GM12878 (cell line): ENCODE data around the gene KPNA3. TPM values are rescaled to one million over a fixed set of nuclear protein-coding genes. Genes with fewer than 3 reads are reported as not detected.

ENCODE experiments used
- ATAC-seq: fragments of 200-7000 bp; cut with Tn5 transposase; 3 replicates; pipeline ENCODE4 v1.9.1; 2020; ENCODE audit warnings: mild to moderate bottlenecking, moderate library complexity
- BruUV-seq: library from RNA; stranded (reverse); fragments of 400-500 nt; replicated peaks from 2 replicates; lab custom pipeline; 2021; lab: Mats Ljungman, UMichigan
- CTCF ChIA-PET: fragments of 300-600 bp; sonication (Branson Sonifier 250); formaldehyde crosslinking; extraction: SDS; loops from one replicate; lab custom pipeline; 2021; ENCODE audit warnings: inconsistent platforms; lab: Yijun Ruan, JAX
- POLR2A ChIA-PET: fragments of 350-600 bp; formaldehyde crosslinking; extraction: SDS; loops from one replicate; lab custom pipeline; 2021; ENCODE audit warnings: inconsistent platforms; lab: Charles Lee
- RAD21 ChIA-PET: fragments of 300-600 bp; sonication (Branson Sonifier 250); formaldehyde crosslinking; loops from one replicate; lab custom pipeline; 2023; ENCODE audit warnings: antibody characterized with exemption; ENCODE audit not compliant: unreplicated experiment; lab: Charles Lee
- SMC1A ChIA-PET: fragments of 300-600 bp; sonication (Branson Sonifier 250); formaldehyde crosslinking; loops from one replicate; lab custom pipeline; 2023; ENCODE audit not compliant: unreplicated experiment, uncharacterized antibody; lab: Charles Lee
- DNase-seq: peaks from one replicate; pipeline ENCODE4 v3.0.0-alpha.2; 2011; ENCODE audit warnings: low read depth, low spot score
- FAIRE-seq: peaks from 3 replicates; lab custom pipeline; 2011; peaks lifted over from hg19 to GRCh38; lab: Jason Lieb, UNC
- H2AFZ ChIP-seq: 2 replicates; pipeline ENCODE4 v1.6.0; 2011; ENCODE audit warnings: low read depth, low read length, control low read depth; ENCODE audit not compliant: control insufficient read depth
- H3K27ac ChIP-seq: 2 replicates; pipeline ENCODE4 v1.5.1; 2011; ENCODE audit warnings: control low read depth; ENCODE audit not compliant: control insufficient read depth, insufficient read depth
- H3K27me3 ChIP-seq, 2 experiments: replicated peaks in 1 of 2; 2 replicates each; pipeline versions ENCODE4 v1.6.0 to v1.6.1; 2011; ENCODE audit warnings: low read length in 1 of 2; ENCODE audit not compliant: control insufficient read depth in 2 of 2, insufficient read depth in 2 of 2
- H3K36me3 ChIP-seq, 2 experiments: 2 replicates each; pipeline ENCODE4 v1.5.1; 2011; ENCODE audit warnings: low read length in 1 of 2; ENCODE audit not compliant: control insufficient read depth in 2 of 2, insufficient read depth in 2 of 2
- H3K4me1 ChIP-seq: 2 replicates; pipeline ENCODE4 v1.6.1; 2011; ENCODE audit warnings: mild to moderate bottlenecking, low read length, moderate library complexity, mixed read lengths; ENCODE audit not compliant: control insufficient read depth, insufficient read depth
- H3K4me2 ChIP-seq: 2 replicates; pipeline ENCODE4 v1.6.0; 2011; ENCODE audit warnings: control low read depth; ENCODE audit not compliant: control insufficient read depth, insufficient read depth
- H3K4me3 ChIP-seq: fragments of 200-600 bp; sonication (generic); 2 replicates; pipeline ENCODE4 v1.5.1; 2016
- H3K79me2 ChIP-seq: 2 replicates; pipeline ENCODE4 v1.6.0; 2011; ENCODE audit warnings: low read length; ENCODE audit not compliant: control insufficient read depth, insufficient read depth
- H3K9ac ChIP-seq: 2 replicates; pipeline ENCODE4 v1.8.0; 2011; ENCODE audit warnings: low read length, control low read depth, mixed read lengths; ENCODE audit not compliant: control insufficient read depth, insufficient read depth
- H3K9me3 ChIP-seq: replicated peaks from 3 replicates; pipeline ENCODE4 v1.5.1; 2011; ENCODE audit warnings: mild to moderate bottlenecking, low read length; ENCODE audit not compliant: control insufficient read depth, insufficient read depth
- H4K20me1 ChIP-seq: 2 replicates; pipeline ENCODE4 v1.6.0; 2011; ENCODE audit not compliant: control insufficient read depth, insufficient read depth
- ASH2L ChIP-seq: fragments of 300-600, 200-600 bp; sonication (generic); IDR thresholded peaks from 2 replicates; pipeline ENCODE4 v1.6.1; 2017; ENCODE audit warnings: low read depth, mild to moderate bottlenecking, borderline replicate concordance
- CEBPB ChIP-seq, 2 experiments: fragments of 150-350 bp in 1 of 2; IDR thresholded peaks; 2 replicates each; pipeline ENCODE4 v1.6.1; 2012 to 2014; ENCODE audit warnings: low read depth in 2 of 2, low read length in 2 of 2, borderline replicate concordance in 1 of 2, inconsistent platforms in 1 of 2
- CHD4 ChIP-seq: fragments of 200-600 bp; sonication (generic); IDR thresholded peaks from 2 replicates; pipeline ENCODE4 v1.6.1; 2016; ENCODE audit warnings: mild to moderate bottlenecking
- DPF2 ChIP-seq: fragments of 450-650 bp; IDR thresholded peaks from 2 replicates; pipeline ENCODE4 v1.6.1; 2017; ENCODE audit warnings: mild to moderate bottlenecking
- EED ChIP-seq: sonication (generic); IDR thresholded peaks from 2 replicates; pipeline ENCODE4 v1.6.1; 2016; ENCODE audit warnings: antibody characterized with exemption, low read depth
- FOXM1 ChIP-seq: IDR thresholded peaks from 2 replicates; pipeline ENCODE4 v1.6.1; 2012; ENCODE audit warnings: low read depth, mild to moderate bottlenecking, inconsistent platforms, low read length, moderate library complexity
- IRF3 ChIP-seq: fragments of 450-650 bp; IDR thresholded peaks from 2 replicates; pipeline ENCODE4 v1.6.1; 2014; ENCODE audit warnings: mild to moderate bottlenecking
- JUNB ChIP-seq: IDR thresholded peaks from 2 replicates; pipeline ENCODE4 v1.6.1; 2016; ENCODE audit warnings: antibody characterized with exemption, mild to moderate bottlenecking
- KDM1A ChIP-seq: fragments of 200-600 bp; sonication (generic); IDR thresholded peaks from 2 replicates; pipeline ENCODE4 v1.6.1; 2016; ENCODE audit warnings: borderline replicate concordance
- PAX8 ChIP-seq: fragments of 450-650 bp; IDR thresholded peaks from 2 replicates; pipeline ENCODE4 v1.6.1; 2017; ENCODE audit warnings: mild to moderate bottlenecking, moderate library complexity
- RAD21 ChIP-seq: IDR thresholded peaks from 2 replicates; pipeline ENCODE4 v1.6.1; 2011; ENCODE audit warnings: mild to moderate bottlenecking, low read depth, low read length, moderate library complexity; ENCODE audit not compliant: insufficient read depth
- RCOR1 ChIP-seq: conservative IDR thresholded peaks from 2 replicates; pipeline ENCODE4 v1.6.1; 2012; ENCODE audit warnings: low read depth, low read length, improper control_type of control experiment
- REST ChIP-seq: IDR thresholded peaks from 2 replicates; pipeline ENCODE4 v1.6.1; 2012; ENCODE audit warnings: mild to moderate bottlenecking, low read depth, low read length
- SMAD5 ChIP-seq: IDR thresholded peaks from 2 replicates; pipeline ENCODE4 v1.6.1; 2016; ENCODE audit warnings: antibody characterized with exemption, low read depth
- SPI1 ChIP-seq: IDR thresholded peaks from 2 replicates; pipeline ENCODE4 v1.6.1; 2011; ENCODE audit warnings: low read depth, mild to moderate bottlenecking, low read length, moderate library complexity, borderline replicate concordance; ENCODE audit not compliant: insufficient read depth
- SREBF1 ChIP-seq: IDR thresholded peaks from 2 replicates; pipeline ENCODE4 v1.6.1; 2012; ENCODE audit warnings: mild to moderate bottlenecking, low read length
- TBL1XR1 ChIP-seq: IDR thresholded peaks from 2 replicates; pipeline ENCODE4 v1.6.1; 2012; ENCODE audit warnings: low read depth, low read length, improper control_type of control experiment
- YBX1 ChIP-seq: fragments of 450-650 bp; IDR thresholded peaks from 2 replicates; pipeline ENCODE4 v1.6.1; 2016; ENCODE audit warnings: antibody characterized with exemption
- ZNF217 ChIP-seq: fragments of 450-650 bp; IDR thresholded peaks from 2 replicates; pipeline ENCODE4 v1.6.1; 2017; ENCODE audit warnings: antibody characterized with exemption, mild to moderate bottlenecking
- WGBS: methylation state at CpG from one replicate; pipeline ENCODE4 v1.1.6; 2016; ENCODE audit warnings: low lambda C conversion rate; ENCODE audit not compliant: insufficient replicate concordance, insufficient coverage; ENCODE audit errors: missing lambda C conversion rate; 5-methylcytosine and 5-hydroxymethylcytosine counted together
- in situ Hi-C: fragments of 300-500 bp; cut with MboI; formaldehyde crosslinking; loops from 9 replicates; pipeline ENCODE4 v1.14.3; 2018; ENCODE audit warnings: mixed read lengths
- intact Hi-C: fragments of 100-400 bp; cut with micrococcal nuclease; formaldehyde crosslinking; loops from one replicate; pipeline ENCODE4 v1.14.2; 2022; ENCODE audit not compliant: unreplicated experiment
- polyA plus RNA-seq, 11 experiments: library from polyadenylated mRNA; depleted of rRNA in 4 of 11; unstranded in 6 of 11; stranded (reverse) in 5 of 11; fragments of >200 nt; fragmentation: Nextera tagmentation in 4 of 11; fragmentation: Illumina TruSeq in 1 of 11; extraction: Ambion mirVana in 4 of 11; extraction: Trizol in 1 of 11; gene quantifications; 1 replicate in 1 of 11; 2 replicates in 10 of 11; pipeline versions ENCODE4 v1.2.1 to v1.2.3, GENCODE V29; 2011 to 2016; ENCODE audit warnings: inconsistent platforms in 2 of 11, missing spikeins in 2 of 11, low read depth in 1 of 11
- total RNA-seq, 4 experiments: library from RNA; depleted of rRNA in 3 of 4; stranded (reverse); fragments of >200 nt in 3 of 4; fragmentation: Illumina TruSeq in 1 of 4; extraction: Trizol in 1 of 4; gene quantifications; 2 replicates each; pipeline versions ENCODE4 v1.2.1 to v1.2.3, GENCODE V29; 2013 to 2021
- TF ChIP-seq, protein P1 (sequence below): IDR thresholded peaks from 2 replicates; pipeline ENCODE4 v1.6.1; 2011; ENCODE audit warnings: mild to moderate bottlenecking, low read depth, low read length, moderate library complexity; ENCODE audit not compliant: insufficient replicate concordance

Gene KPNA3
- total and polyA plus RNA-seq, 10 of the 15 experiments (the other 5 are each of a cell fraction or from before 2014, with no cell fraction given), result 23.3 to 50.5 (median 31.1) TPM

GRCh38 chr13:49654011-49654410, 138.5 kb downstream of the KPNA3 start:
- H3K36me3 ChIP-seq, result no peaks in the 10 kb centered on the region
- H4K20me1 ChIP-seq, result no peaks in the 10 kb centered on the region
- H3K27me3 ChIP-seq, result no peaks in the 10 kb centered on the region
- in situ Hi-C loops, result loop anchor here (25.0 kb wide), 1 partner anchor 1408 kb away; no protein-coding TSS in a partner anchor
- ChIA-PET CTCF (interaction anchor here (1.7 kb wide), 1 partner anchor 17 kb away, joined by 4 read pairs; no protein-coding TSS in a partner anchor), SMC1A (no interaction called here), RAD21 (no interaction called here), POLR2A (no interaction called here)
- no peak overlapping the region for H3K4me3 ChIP-seq
- TF ChIP-seq SREBF1, result no peak
- TF ChIP-seq KDM1A, result no peak
- no peak for TF ChIP-seq ASH2L
- no peak for TF ChIP-seq TBL1XR1
- no peak for TF ChIP-seq FOXM1
- no peak for TF ChIP-seq PAX8
- no peak for TF ChIP-seq ZNF217
- TF ChIP-seq REST, result no peak
- TF ChIP-seq DPF2, result no peak
- no peak for TF ChIP-seq YBX1
- TF ChIP-seq SMAD5, result no peak
- no peak for TF ChIP-seq EED
- TF ChIP-seq RAD21, result no peak
- TF ChIP-seq, protein P1, sequence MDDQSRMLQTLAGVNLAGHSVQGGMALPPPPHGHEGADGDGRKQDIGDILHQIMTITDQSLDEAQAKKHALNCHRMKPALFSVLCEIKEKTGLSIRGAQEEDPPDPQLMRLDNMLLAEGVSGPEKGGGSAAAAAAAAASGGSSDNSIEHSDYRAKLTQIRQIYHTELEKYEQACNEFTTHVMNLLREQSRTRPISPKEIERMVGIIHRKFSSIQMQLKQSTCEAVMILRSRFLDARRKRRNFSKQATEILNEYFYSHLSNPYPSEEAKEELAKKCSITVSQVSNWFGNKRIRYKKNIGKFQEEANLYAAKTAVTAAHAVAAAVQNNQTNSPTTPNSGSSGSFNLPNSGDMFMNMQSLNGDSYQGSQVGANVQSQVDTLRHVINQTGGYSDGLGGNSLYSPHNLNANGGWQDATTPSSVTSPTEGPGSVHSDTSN, result no peak
- no peak for TF ChIP-seq IRF3
- no peak for TF ChIP-seq JUNB
- TF ChIP-seq SPI1, result no peak
- no peak for TF ChIP-seq CEBPB (IDR thresholded peaks at IDR 0.05; ENCODE audit: borderline replicate concordance in 1 of 2, low read depth in 2 of 2, low read length in 2 of 2)
- TF ChIP-seq RCOR1, result no peak
- TF ChIP-seq CHD4, result no peak
- no peak overlapping the region for H3K4me2 ChIP-seq
- no peak overlapping the region for H2AFZ ChIP-seq
- H3K79me2 ChIP-seq, result no peaks in the 10 kb centered on the region
- no peak for FAIRE-seq
- intact Hi-C loops, result loop anchor here (5.0 kb wide), 2 partner anchors 193 to 1193 kb away; no protein-coding TSS in a partner anchor
- no peak overlapping the region for H3K27ac ChIP-seq
- no peak overlapping the region for H3K9ac ChIP-seq
- whole genome bisulfite sequencing, result 100% methylated on average over 3 of the region's 3 CpGs
- no peaks in the 10 kb centered on the region for H3K9me3 ChIP-seq
- BruUV-seq, result no TSS peak
- DNase-seq, result no peak
- ATAC-seq, result no peak
- no peaks in the 10 kb centered on the region for H3K4me1 ChIP-seq
